GM12892 (cell line): ENCODE measurements around the gene MCOLN2.
"Not testable (repeated sequence)": the region's sequence is repeated elsewhere in the genome, so short reads cannot be mapped to it uniquely, and the experiment has no call there.

Source experiments
- DNase-seq: peaks from one replicate; pipeline ENCODE4 v3.0.0; 2011; ENCODE audit not compliant: insufficient read length
- FAIRE-seq: peaks from 2 replicates; lab custom pipeline; 2011; peaks lifted over from hg19 to GRCh38; lab: Jason Lieb, UNC
- POLR2A ChIP-seq: IDR thresholded peaks from 2 replicates; pipeline ENCODE4 v1.6.1; 2011; ENCODE audit warnings: low read depth, low read length, control low read depth
- POLR2AphosphoS5 ChIP-seq: IDR thresholded peaks from 2 replicates; pipeline ENCODE4 v1.6.1; 2011; ENCODE audit warnings: low read depth, low read length, control low read depth
- TAF1 ChIP-seq: IDR thresholded peaks from 2 replicates; pipeline ENCODE4 v1.6.1; 2011; ENCODE audit warnings: low read depth, mild to moderate bottlenecking, control low read depth, low read length, borderline replicate concordance

The MCOLN2 gene

GRCh38 chr1:84907095-84907827, 89.7 kb downstream of the MCOLN2 start:
- no peak for FAIRE-seq

DNA sequence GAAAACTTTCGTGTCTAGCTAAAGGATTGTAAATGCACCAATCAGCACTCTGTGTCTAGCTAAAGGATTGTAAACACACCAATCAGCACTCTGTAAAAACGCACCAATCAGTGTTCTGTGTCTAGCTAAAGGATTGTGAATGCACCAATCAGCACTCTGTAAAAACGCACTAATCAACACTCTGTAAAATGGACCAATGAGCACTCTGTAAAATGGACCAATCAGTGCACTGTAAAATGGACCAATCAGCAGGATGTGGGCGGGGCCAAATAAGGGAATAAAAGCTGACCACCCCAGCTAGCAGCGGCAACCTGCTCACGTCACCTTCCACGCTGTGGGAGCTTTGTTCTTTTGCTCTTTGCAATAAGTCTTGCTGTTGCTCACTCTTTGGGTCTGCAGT, 94.2 kb downstream of the MCOLN2 start:
- not testable (repeated sequence) for DNase-seq
- peak; percentile 36 for FAIRE-seq

More at GRCh38 chr1:84907095-84907827, 89.7 kb downstream of the MCOLN2 start:
- DNase-seq: no peak
- TF ChIP-seq POLR2A (no peak), POLR2AphosphoS5 (no peak), TAF1 (no peak)

DNA sequence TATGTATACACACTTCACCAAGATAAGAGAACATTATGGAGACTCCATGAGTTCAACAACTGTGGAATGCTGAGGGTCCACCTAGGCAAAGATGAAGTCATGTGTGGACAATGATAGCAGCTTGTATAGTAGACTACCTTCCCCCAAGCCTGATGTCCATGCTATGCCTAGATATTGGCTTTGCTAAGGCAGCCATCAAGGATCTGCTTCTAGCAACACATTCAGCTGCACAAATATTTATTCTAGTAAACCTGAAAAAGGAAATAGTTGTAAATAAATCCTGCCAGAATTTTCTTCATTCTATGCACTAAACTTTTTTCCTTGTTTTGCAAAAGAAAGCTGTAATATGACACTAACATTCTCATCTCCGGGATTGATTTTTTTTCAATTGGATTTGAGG, 96.9 kb downstream of the MCOLN2 start:
- DNase-seq (no peak), FAIRE-seq (peak; percentile 33)
- no peak for TF ChIP-seq POLR2AphosphoS5
- no peak for TF ChIP-seq TAF1
- TF ChIP-seq POLR2A: no peak

GRCh38 chr1:84896279-84896678, 100.6 kb downstream of the MCOLN2 start:
- TF ChIP-seq TAF1 (no peak), POLR2A (no peak), POLR2AphosphoS5 (no peak)
- FAIRE-seq (peak; percentile 48), DNase-seq (no peak)

- FAIRE-seq (no peak), DNase-seq (peak; percentile 15)
- no peak for TF ChIP-seq POLR2A
- TF ChIP-seq POLR2AphosphoS5: no peak
- no peak for TF ChIP-seq TAF1
Observed at GRCh38 chr1:84892705-84893618, 104.0 kb downstream of the MCOLN2 start, which contains the start of gene LPAR3. TSS of gene LPAR3 (minus strand) at chr1:84893206. CDS start at chr1:84866120, 27,086 bp downstream.

DNA sequence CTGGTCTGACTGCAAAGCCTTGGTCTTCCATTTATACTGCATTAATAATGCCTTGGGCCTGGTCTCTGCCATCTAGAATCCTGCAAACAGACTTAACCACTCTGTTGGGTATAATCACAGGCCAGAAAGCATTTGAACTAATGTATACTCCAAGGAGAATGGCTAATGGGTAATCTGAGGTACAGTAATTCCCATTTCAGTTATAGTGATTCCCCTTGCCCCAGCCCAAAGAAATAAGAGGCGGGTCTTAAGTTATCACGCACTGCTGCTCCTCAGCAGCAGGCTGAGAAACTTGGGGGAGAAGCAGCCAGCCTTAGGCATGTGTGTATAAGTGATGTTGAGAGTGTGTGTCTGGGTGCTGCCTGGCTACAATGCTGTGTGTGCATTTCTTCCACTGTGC, 106.3 kb downstream of the MCOLN2 start:
- FAIRE-seq: no peak
- no peak for TF ChIP-seq POLR2A
- no peak for TF ChIP-seq TAF1
- TF ChIP-seq POLR2AphosphoS5: no peak
- no peak for DNase-seq

DNA sequence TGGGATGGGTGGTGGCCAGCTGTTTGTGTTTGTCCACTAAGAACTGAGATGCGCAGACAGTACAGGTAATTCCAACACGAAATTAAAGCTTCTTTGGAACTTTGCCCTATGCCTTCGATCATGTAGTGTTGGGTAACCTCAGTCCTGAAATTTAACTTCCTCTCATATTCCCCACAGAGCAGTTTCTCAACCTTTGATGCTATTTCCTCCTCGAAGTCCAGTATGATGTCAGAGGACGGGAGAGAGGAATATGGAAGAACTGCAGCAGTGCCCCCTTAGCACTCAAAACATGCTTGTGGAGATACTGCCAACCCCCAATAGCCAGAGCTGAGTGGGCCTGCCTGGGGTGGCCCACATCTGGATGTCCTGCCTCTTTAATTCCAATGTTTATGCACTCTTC, 107.5 kb downstream of the MCOLN2 start:
- DNase-seq (no peak), FAIRE-seq (no peak)
- TF ChIP-seq POLR2A (no peak), POLR2AphosphoS5 (no peak), TAF1 (no peak)

GRCh38 chr1:84888753-84889152, 108.2 kb downstream of the MCOLN2 start:
- DNase-seq (no peak), FAIRE-seq (no peak)
- TF ChIP-seq POLR2AphosphoS5: no peak
- TF ChIP-seq POLR2A: no peak
- TF ChIP-seq TAF1: no peak

GRCh38 chr1:84887261-84887934, 109.5 kb downstream of the MCOLN2 start:
- no peak for DNase-seq
- TF ChIP-seq POLR2A (no peak), POLR2AphosphoS5 (no peak), TAF1 (no peak)
- no peak for FAIRE-seq

GRCh38 chr1:84885469-84885868, 111.4 kb downstream of the MCOLN2 start:
- TF ChIP-seq POLR2A (no peak), TAF1 (no peak), POLR2AphosphoS5 (no peak)
- no peak for FAIRE-seq
- DNase-seq: no peak
